GM13977 (cell line): ENCODE results near the gene CSK.

Experiments
- DNase-seq: peaks from one replicate; pipeline ENCODE4 v3.0.0; 2012; ENCODE audit warnings: low spot score
- in situ Hi-C: fragments of 300-500 bp; cut with MboI; formaldehyde crosslinking; loops from one replicate; pipeline ENCODE4 v1.12.0; 2022; ENCODE audit warnings: low sequenced_read_pairs, low pct_unique_long_range_greater_than_20kb, mixed read lengths, inconsistent platforms; ENCODE audit not compliant: unreplicated experiment
- TF ChIP-seq, protein P1 (sequence below): IDR thresholded peaks from 2 replicates; pipeline ENCODE4 v1.5.1; 2012; ENCODE audit warnings: mild to moderate bottlenecking, control low read depth; ENCODE audit not compliant: insufficient read depth; ENCODE audit errors: extremely low read depth, missing control alignments

Gene CSK

DNA sequence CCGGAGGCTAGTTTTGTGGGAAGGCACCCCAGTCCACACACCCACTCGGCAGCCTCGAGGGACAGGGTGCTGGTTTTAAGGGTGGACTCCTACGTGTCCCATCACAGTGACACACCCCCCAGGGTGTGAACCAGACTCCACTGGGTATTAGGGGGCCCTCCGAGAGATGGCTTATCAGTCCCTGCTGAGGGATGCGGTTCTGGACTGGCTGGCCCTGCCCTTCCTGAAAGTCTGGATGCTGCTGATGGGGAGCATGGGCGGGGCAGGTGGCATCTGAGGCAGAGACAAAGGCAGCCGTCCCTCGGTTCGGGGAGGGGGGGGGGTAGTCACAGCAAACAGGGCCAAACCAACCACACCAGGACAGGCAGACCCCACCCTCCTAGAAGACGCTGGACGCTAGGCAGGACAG lies 62.0 kb downstream of the CSK start:
- DNase-seq: no peak
- TF ChIP-seq, protein P1, sequence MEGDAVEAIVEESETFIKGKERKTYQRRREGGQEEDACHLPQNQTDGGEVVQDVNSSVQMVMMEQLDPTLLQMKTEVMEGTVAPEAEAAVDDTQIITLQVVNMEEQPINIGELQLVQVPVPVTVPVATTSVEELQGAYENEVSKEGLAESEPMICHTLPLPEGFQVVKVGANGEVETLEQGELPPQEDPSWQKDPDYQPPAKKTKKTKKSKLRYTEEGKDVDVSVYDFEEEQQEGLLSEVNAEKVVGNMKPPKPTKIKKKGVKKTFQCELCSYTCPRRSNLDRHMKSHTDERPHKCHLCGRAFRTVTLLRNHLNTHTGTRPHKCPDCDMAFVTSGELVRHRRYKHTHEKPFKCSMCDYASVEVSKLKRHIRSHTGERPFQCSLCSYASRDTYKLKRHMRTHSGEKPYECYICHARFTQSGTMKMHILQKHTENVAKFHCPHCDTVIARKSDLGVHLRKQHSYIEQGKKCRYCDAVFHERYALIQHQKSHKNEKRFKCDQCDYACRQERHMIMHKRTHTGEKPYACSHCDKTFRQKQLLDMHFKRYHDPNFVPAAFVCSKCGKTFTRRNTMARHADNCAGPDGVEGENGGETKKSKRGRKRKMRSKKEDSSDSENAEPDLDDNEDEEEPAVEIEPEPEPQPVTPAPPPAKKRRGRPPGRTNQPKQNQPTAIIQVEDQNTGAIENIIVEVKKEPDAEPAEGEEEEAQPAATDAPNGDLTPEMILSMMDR: no peak
- in situ Hi-C loops: no loop called here

DNA sequence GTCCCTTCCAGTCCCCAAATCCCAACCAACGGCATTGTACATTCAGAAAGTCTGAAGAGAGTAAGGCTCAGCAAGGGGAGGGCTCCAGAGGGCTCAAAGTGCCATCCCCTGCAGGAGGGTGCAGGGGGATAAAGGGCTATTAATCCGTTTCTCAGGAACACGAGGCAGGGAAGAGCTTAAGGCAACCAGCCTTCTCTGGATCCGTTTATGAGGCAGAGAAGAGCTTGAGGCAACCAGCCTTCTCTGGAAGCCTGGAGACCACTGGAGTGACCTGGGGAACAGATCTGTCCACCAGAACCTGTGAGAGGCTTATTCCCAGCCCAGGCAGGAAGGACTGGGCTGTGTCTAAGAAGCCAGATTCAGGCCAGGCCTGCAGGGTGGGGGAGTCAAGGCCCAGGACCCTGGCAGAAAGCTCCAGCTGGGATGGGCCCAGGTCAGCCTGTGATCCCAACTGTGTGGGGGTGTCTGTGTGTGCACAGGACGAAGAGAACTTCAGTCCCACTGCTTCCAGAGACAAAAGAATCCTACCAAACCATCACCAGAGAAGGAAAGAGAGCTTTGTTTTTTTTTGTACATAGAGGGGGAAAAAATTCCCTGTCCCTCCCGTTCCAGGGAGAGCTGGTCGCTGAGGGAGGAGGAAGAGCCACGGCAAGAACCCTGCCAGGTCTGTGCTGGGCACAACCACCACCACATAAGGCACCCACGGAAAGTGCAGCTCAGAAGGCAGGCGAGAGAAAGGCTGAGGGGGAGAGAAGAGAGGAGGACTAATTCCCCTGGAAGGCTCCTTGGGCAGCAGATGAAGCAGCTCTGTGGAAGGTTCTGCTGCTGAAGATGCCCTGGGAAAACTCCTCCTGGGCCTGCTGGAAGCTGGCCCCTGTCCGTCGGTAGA lies 62.7 kb downstream of the CSK start:
- in situ Hi-C loops: no loop called here
- TF ChIP-seq, protein P1: peak; percentile 18
- no peak for DNase-seq

DNA sequence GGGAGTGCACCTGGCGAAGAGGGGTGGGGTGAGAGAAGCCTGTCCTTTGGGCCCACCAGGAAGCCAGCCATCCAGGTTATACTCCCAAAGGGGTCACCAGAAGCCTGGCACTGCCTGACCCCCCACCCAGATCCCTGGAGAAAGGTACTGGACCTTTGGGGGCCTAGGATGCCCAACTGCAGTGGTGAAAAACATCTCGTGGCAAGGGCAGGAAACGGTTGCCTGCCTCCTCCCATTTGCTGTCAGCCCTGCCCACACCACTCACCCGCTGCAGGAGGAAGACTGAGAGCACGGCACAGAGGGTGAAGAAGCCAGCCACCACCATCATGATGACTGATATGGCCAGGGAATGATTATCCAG lies 63.3 kb downstream of the CSK start:
- TF ChIP-seq, protein P1: no peak
- DNase-seq: peak; percentile 16
- in situ Hi-C loops: no loop called here

DNA sequence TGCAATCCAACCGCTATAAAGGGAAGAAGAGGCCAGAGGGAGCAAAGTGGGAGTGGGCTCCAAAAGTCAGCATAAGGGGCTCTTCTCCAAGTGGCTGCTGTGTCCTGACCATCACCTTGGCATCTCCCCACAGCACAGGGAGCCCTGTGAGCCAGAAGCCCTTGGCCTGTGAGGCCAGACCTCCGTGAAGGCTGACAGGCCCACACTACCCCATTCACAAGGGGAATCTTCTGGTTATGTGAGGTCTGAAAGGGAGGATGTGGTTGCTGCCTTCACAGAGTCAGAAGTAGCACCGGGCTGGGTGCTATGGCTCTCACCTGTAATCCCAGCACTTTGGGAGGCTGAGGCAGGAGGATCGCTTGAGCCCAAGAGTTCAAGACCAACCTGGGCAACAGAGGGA lies 63.7 kb downstream of the CSK start:
- in situ Hi-C loops: no loop called here
- DNase-seq: peak; percentile 16
- TF ChIP-seq, protein P1: no peak

DNA sequence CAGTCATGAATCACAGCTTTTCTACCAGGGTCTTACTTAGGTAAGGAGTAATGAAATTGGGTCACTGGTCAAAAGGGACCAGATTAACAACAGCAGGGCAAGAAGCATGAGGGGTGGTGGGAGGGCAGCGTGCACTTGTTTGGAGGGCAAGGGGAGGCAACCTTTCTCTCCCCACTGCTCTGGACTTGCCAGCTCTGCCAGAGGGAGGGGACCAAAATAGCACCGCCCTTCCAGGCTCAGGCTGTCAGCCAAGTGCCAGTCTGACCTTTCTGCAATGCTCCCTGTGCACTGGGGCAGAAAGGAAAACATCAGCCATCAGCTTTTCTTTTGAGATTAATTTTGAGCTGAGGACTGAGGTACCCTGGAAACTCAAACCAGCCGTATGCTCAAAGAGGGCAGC lies 65.6 kb downstream of the CSK start:
- no peak for DNase-seq
- TF ChIP-seq, protein P1: no peak

DNA sequence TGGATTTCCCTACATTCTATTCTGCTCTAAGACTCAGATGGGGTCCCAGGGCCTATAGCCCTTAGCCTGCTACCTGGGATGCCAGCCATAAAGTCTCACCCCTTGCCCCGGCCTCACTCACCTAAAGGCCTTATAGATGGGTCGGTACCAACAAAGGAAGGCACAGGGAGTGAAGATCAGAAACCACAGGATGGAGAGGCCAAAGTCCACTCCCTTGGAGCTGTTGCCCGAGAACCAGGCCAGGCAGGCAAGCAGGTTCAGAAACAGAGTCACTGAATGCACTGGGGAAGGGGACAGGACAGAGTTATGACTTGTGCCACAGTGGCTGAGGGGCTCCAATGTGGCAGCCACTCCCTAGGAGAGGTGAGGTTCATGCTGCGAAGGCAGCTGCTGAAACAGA lies 68.5 kb downstream of the CSK start:
- TF ChIP-seq, protein P1: no peak
- in situ Hi-C loops: no loop called here
- DNase-seq: no peak

More for the DNA sequence above, 65.6 kb downstream of the CSK start:
- in situ Hi-C loops: no loop called here

DNA sequence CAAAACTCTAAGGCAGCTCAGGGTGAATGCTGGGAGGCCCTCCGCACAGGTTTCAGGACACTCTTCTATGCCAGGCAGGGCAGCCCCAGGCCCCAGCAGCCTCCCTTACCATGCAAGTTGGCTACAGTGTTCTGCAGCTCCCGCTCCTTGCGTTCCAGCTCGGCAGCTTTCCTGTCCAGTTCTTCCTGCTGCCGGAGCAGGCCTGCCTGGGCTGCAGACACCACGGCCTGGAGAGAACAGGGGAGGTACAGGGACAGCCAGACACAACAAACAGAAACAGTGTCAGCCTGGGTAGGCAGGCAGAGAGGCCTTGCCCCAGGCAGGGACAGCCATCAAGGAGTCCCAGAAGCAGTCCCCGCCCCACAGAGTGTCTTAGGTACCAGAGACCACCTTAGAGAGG lies 70.1 kb downstream of the CSK start:
- in situ Hi-C loops: no loop called here
- TF ChIP-seq, protein P1: no peak
- no peak for DNase-seq
